K562 (cell line): Measurements from ENCODE around the gene SLC37A2. TPM values are rescaled to one million over a fixed set of nuclear protein-coding genes. Genes with fewer than 3 reads are reported as not detected.
A peak's percentile ranks its signal among the peaks of the same experiment; 100 is the strongest.

Experiments
- ATF7 ChIP-seq: fragments of 450-650 bp; IDR thresholded peaks from 2 replicates; pipeline ENCODE4 v1.7.1; 2014; ENCODE audit warnings: mild to moderate bottlenecking, moderate library complexity
- BCOR ChIP-seq: fragments of 450-650 bp; IDR thresholded peaks from 2 replicates; pipeline ENCODE4 v1.6.1; 2016
- CXXC5 ChIP-seq: fragments of 250-450 bp; sonication (Bioruptor Pico); IDR thresholded peaks from 2 replicates; pipeline ENCODE4 v1.8.0; 2022; ENCODE audit warnings: inconsistent platforms, mild to moderate bottlenecking, moderate library complexity
- FOXJ2 ChIP-seq: fragments of 200-800 bp; sonication (Bioruptor generic); IDR thresholded peaks from 2 replicates; pipeline ENCODE4 v1.6.1; 2016; ENCODE audit warnings: missing genetic modification characterization, missing compliant biosample characterization
- JUND ChIP-seq, 2 experiments: IDR thresholded peaks; 2 replicates in 1 of 2; 3 replicates in 1 of 2; pipeline ENCODE4 v1.6.1; 2011; ENCODE audit warnings: borderline replicate concordance in 2 of 2, low read depth in 2 of 2, low read length in 2 of 2, improper control_type of control experiment in 1 of 2, missing biosample characterization in 1 of 2, missing genetic modification characterization in 1 of 2, missing genetic modification reagents in 1 of 2
- KLF1 ChIP-seq: fragments of 450-650 bp; IDR thresholded peaks from 2 replicates; pipeline ENCODE4 v1.6.1; 2016; ENCODE audit warnings: missing genetic modification characterization, missing compliant biosample characterization
- LEF1 ChIP-seq: fragments of 450-650 bp; IDR thresholded peaks from 2 replicates; pipeline ENCODE4 v1.6.1; 2016; ENCODE audit warnings: mild to moderate bottlenecking
- MBD2 ChIP-seq: sonication (generic); IDR thresholded peaks from 2 replicates; pipeline ENCODE4 v1.6.1; 2016; ENCODE audit warnings: low read depth, borderline replicate concordance
- MTA3 ChIP-seq: fragments of 450-650 bp; formaldehyde crosslinking; IDR thresholded peaks from 2 replicates; pipeline ENCODE4 v1.6.1; 2017; ENCODE audit warnings: mild to moderate bottlenecking, borderline replicate concordance
- NCOR1 ChIP-seq: fragments of 450-650 bp; IDR thresholded peaks from 2 replicates; pipeline ENCODE4 v1.6.1; 2016; ENCODE audit warnings: mild to moderate bottlenecking, moderate library complexity
- NFE2 ChIP-seq: IDR thresholded peaks from 2 replicates; pipeline ENCODE4 v1.6.1; 2014; ENCODE audit warnings: antibody characterized with exemption, low read depth
- SNRNP70 ChIP-seq: fragments of 200-400 bp; formaldehyde crosslinking; optimal IDR thresholded peaks from 2 replicates; pipeline ENCODE3; 2017; ENCODE audit warnings: low read depth, low read length
- STAT5B ChIP-seq: fragments of 250-450 bp; sonication (Bioruptor Pico); IDR thresholded peaks from 2 replicates; pipeline ENCODE4 v1.8.0; 2021; ENCODE audit warnings: mild to moderate bottlenecking, inconsistent platforms
- TCF3 ChIP-seq: sonication (generic); formaldehyde crosslinking; IDR thresholded peaks from 2 replicates; pipeline ENCODE4 v1.4.0; 2020; ENCODE audit warnings: mild to moderate bottlenecking, missing genetic modification reagents
- ZBTB7A ChIP-seq: IDR thresholded peaks from 2 replicates; pipeline ENCODE4 v1.6.1; 2011; ENCODE audit warnings: low read depth, mild to moderate bottlenecking, low read length, moderate library complexity, borderline replicate concordance; ENCODE audit not compliant: control insufficient read depth
- ZNF717 ChIP-seq: fragments of 250-450 bp; sonication (Bioruptor Pico); IDR thresholded peaks from 2 replicates; pipeline ENCODE4 v1.5.0; 2021
- polyA plus RNA-seq, 8 experiments: library from polyadenylated mRNA; depleted of rRNA in 4 of 8; stranded (reverse) in 5 of 8; unstranded in 3 of 8; fragments of >200 nt; fragmentation: Nextera tagmentation in 2 of 8; fragmentation: Illumina TruSeq in 1 of 8; extraction: Ambion mirVana in 2 of 8; extraction: Trizol in 1 of 8; gene quantifications; 2 replicates each; pipeline versions ENCODE4 v1.2.1 to v1.2.3, GENCODE V29; 2011 to 2014; ENCODE audit warnings: inconsistent platforms in 1 of 8, missing spikeins in 1 of 8
- total RNA-seq, 7 experiments: library from RNA; depleted of rRNA in 6 of 7; stranded (reverse); fragments of >200 nt in 6 of 7; fragmentation: Illumina TruSeq in 2 of 7; extraction: Trizol in 2 of 7; gene quantifications; 2 replicates each; pipeline versions ENCODE4 v1.2.1 to v1.2.3, GENCODE V29; 2011 to 2021; ENCODE audit warnings: low replicate concordance in 1 of 7
- TF ChIP-seq, protein P1 (sequence below): fragments of 450-650 bp; IDR thresholded peaks from 2 replicates; pipeline ENCODE4 v1.6.1; 2017; ENCODE audit warnings: antibody characterized with exemption, mild to moderate bottlenecking
- TF ChIP-seq, protein P2 (sequence below), 2 experiments: fragments of 450-650 bp; conservative IDR thresholded peaks; 2 replicates each; pipeline ENCODE4 v1.6.1; 2017; ENCODE audit warnings: mild to moderate bottlenecking in 2 of 2, moderate library complexity in 2 of 2
- TF ChIP-seq, protein P3 (sequence below): fragments of 450-650 bp; IDR thresholded peaks from one replicate; pipeline ENCODE4 v1.6.1; 2018; ENCODE audit warnings: mild to moderate bottlenecking, moderate library complexity; ENCODE audit not compliant: partially characterized antibody

Gene SLC37A2
- total and polyA plus RNA-seq, 9 of the 15 experiments (the other 6 are each of a cell fraction or from before 2014, with no cell fraction given): 0.01 to 1.2 (median 0.52) TPM

DNA sequence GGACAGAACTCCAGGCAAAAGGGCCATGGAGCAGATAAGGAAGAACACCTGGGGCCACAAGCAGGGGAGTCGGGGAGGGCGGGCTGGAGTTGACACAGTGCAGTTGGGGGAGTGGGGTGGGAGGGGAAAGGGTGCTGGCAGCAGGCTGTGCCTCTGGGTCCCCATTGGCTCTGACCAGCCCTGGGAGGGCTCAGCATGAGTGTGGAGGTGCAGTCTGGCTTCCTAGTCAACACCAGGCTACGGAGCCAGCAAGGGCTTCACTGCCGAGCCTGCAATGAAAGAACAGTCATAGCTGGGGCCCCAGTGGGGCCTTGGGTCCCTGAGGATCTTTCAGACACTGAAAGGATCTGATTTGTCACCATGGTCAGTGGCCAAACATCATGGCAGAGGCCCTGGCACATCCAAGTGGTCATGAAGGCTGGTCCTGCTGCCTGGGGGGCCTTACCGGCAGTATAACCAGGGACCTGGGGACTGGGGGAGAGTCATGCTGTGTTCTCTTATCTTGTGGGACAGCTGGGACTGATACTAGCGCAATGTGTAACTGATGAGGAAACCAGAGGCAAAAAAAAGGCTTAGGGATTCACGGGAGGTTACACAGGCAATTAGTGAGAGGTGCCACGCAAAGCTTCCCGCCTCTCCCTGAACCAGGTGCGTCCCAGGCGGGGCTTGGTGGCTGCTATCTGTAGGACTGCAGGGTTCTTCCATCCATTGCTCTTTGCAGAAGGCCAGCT lies 11.6 kb downstream of the SLC37A2 start (continued):
- TF ChIP-seq ZBTB7A (0 out of 2 replicates have a peak, but pooled peaks have one; percentile 15), CXXC5 (CRISPR knock-in tag) (peak; percentile 83), SNRNP70 (no peak), ZNF717 (CRISPR knock-in tag) (no peak), JUND (IDR thresholded peaks at IDR 0.05; ENCODE audit: borderline replicate concordance, low read depth, low read length) (peak; percentile 61), JUND (tag; IDR thresholded peaks at IDR 0.05; ENCODE audit: borderline replicate concordance, low read depth, low read length) (peak; percentile 62; the same call in 2 of the 3 replicates), TCF3 (CRISPR knock-in tag) (peak; percentile 93), ATF7 (peak; percentile 67), FOXJ2 (tag) (no peak), BCOR (peak; percentile 55; the same call in 1 of the 2 replicates), NCOR1 (peak; percentile 77), STAT5B (CRISPR knock-in tag) (no peak), MBD2 (no peak), KLF1 (tag) (peak; percentile 42; the same call in 1 of the 2 replicates), LEF1 (peak; percentile 71), MTA3 (peak; percentile 75; the same call in 1 of the 2 replicates), NFE2 (peak; percentile 7; the same call in 1 of the 2 replicates)
- TF ChIP-seq, protein P1, sequence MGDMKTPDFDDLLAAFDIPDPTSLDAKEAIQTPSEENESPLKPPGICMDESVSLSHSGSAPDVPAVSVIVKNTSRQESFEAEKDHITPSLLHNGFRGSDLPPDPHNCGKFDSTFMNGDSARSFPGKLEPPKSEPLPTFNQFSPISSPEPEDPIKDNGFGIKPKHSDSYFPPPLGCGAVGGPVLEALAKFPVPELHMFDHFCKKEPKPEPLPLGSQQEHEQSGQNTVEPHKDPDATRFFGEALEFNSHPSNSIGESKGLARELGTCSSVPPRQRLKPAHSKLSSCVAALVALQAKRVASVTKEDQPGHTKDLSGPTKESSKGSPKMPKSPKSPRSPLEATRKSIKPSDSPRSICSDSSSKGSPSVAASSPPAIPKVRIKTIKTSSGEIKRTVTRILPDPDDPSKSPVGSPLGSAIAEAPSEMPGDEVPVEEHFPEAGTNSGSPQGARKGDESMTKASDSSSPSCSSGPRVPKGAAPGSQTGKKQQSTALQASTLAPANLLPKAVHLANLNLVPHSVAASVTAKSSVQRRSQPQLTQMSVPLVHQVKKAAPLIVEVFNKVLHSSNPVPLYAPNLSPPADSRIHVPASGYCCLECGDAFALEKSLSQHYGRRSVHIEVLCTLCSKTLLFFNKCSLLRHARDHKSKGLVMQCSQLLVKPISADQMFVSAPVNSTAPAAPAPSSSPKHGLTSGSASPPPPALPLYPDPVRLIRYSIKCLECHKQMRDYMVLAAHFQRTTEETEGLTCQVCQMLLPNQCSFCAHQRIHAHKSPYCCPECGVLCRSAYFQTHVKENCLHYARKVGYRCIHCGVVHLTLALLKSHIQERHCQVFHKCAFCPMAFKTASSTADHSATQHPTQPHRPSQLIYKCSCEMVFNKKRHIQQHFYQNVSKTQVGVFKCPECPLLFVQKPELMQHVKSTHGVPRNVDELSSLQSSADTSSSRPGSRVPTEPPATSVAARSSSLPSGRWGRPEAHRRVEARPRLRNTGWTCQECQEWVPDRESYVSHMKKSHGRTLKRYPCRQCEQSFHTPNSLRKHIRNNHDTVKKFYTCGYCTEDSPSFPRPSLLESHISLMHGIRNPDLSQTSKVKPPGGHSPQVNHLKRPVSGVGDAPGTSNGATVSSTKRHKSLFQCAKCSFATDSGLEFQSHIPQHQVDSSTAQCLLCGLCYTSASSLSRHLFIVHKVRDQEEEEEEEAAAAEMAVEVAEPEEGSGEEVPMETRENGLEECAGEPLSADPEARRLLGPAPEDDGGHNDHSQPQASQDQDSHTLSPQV: peak; percentile 60; the same call in 1 of the 2 replicates
- TF ChIP-seq, protein P2, sequence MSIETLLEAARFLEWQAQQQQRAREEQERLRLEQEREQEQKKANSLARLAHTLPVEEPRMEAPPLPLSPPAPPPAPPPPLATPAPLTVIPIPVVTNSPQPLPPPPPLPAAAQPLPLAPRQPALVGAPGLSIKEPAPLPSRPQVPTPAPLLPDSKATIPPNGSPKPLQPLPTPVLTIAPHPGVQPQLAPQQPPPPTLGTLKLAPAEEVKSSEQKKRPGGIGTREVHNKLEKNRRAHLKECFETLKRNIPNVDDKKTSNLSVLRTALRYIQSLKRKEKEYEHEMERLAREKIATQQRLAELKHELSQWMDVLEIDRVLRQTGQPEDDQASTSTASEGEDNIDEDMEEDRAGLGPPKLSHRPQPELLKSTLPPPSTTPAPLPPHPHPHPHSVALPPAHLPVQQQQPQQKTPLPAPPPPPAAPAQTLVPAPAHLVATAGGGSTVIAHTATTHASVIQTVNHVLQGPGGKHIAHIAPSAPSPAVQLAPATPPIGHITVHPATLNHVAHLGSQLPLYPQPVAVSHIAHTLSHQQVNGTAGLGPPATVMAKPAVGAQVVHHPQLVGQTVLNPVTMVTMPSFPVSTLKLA (conservative IDR thresholded peaks at IDR 0.05): 0 out of 4 replicates have a peak, but pooled peaks of 1 of the 2 experiments have one; percentile 30
- TF ChIP-seq, protein P3, sequence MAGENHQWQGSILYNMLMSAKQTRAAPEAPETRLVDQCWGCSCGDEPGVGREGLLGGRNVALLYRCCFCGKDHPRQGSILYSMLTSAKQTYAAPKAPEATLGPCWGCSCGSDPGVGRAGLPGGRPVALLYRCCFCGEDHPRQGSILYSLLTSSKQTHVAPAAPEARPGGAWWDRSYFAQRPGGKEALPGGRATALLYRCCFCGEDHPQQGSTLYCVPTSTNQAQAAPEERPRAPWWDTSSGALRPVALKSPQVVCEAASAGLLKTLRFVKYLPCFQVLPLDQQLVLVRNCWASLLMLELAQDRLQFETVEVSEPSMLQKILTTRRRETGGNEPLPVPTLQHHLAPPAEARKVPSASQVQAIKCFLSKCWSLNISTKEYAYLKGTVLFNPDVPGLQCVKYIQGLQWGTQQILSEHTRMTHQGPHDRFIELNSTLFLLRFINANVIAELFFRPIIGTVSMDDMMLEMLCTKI: no peak
